Gastroesophageal sphincter (tissue), 4 donors: ENCODE measurements around the gene GLT1D1. TPM values are rescaled to one million over a fixed set of nuclear protein-coding genes. Genes with fewer than 3 reads are reported as not detected.
A peak's percentile ranks its signal among the peaks of the same experiment; 100 is the strongest.

ENCODE experiments used
- ATAC-seq: fragments of 150-250 bp; one replicate; pipeline ENCODE4 v1.9.1; 2016; ENCODE audit warnings: mild to moderate bottlenecking, moderate library complexity
- H3K27ac ChIP-seq, 4 donors: fragments of 200-600 bp; sonication (generic) in 3 of 4; 1 replicate in 3 of 4; 2 replicates in 1 of 4; pipeline ENCODE4 v1.5.1; 2016 to 2019
- H3K27me3 ChIP-seq: fragments of 200-600 bp; sonication (generic); one replicate; pipeline ENCODE4 v1.5.1; 2019
- H3K36me3 ChIP-seq, 2 donors: fragments of 200-600 bp; sonication (generic); one replicate each; pipeline ENCODE4 v1.5.1; 2019; ENCODE audit warnings: control low read depth in 1 of 2
- H3K4me1 ChIP-seq, 3 donors: fragments of 200-600 bp; sonication (generic); 1 replicate in 2 of 3; 2 replicates in 1 of 3; pipeline ENCODE4 v1.5.1; 2016 to 2019; ENCODE audit warnings: control low read depth in 2 of 3
- H3K4me3 ChIP-seq, 2 donors: fragments of 200-600 bp; sonication (generic); one replicate each; pipeline ENCODE4 v1.5.1; 2019; ENCODE audit warnings: mild to moderate bottlenecking in 1 of 2, moderate library complexity in 1 of 2
- H3K9me3 ChIP-seq, 3 donors: fragments of 200-600 bp; sonication (generic); one replicate each; pipeline ENCODE4 v1.5.1; 2017 to 2019; ENCODE audit warnings: control low read depth in 2 of 3
- EP300 ChIP-seq: sonication (generic); formaldehyde crosslinking; IDR thresholded peaks from one replicate; pipeline ENCODE4 v1.6.1; 2017; ENCODE audit warnings: antibody characterized with exemption, mild to moderate bottlenecking
- POLR2A ChIP-seq, 2 donors: fragments of 450-650 bp; IDR thresholded peaks; one replicate each; pipeline ENCODE4 v1.6.1; 2017; ENCODE audit warnings: antibody characterized with exemption in 2 of 2, mild to moderate bottlenecking in 2 of 2, moderate library complexity in 1 of 2
- POLR2AphosphoS5 ChIP-seq: sonication (generic); formaldehyde crosslinking; IDR thresholded peaks from one replicate; pipeline ENCODE4 v1.6.1; 2017; ENCODE audit warnings: antibody characterized with exemption
- WGBS, 2 donors: methylation state at CpG; one replicate each; pipeline ENCODE4 v1.1.5; 2018; ENCODE audit warnings: low coverage in 1 of 2; 5-methylcytosine and 5-hydroxymethylcytosine counted together
- total RNA-seq, 4 donors: library from RNA; depleted of rRNA; stranded (reverse); fragments of >200 nt; gene quantifications; one replicate each; pipeline ENCODE4 v1.1.0, GENCODE V29; 2016
- TF ChIP-seq, protein P1 (sequence below), 4 experiments: fragments of 200-600 bp in 2 of 4; fragments of 450-650 bp in 2 of 4; sonication (generic) in 1 of 4; IDR thresholded peaks; one replicate each; pipeline ENCODE4 v1.5.1; 2017 to 2019; ENCODE audit warnings: antibody characterized with exemption in 4 of 4, mild to moderate bottlenecking in 2 of 4, moderate library complexity in 2 of 4

GLT1D1 gene
- total RNA-seq, 4 donors from 2014 or later: 0.27 to 1.8 (median 0.47) TPM; not detected in 1

DNA sequence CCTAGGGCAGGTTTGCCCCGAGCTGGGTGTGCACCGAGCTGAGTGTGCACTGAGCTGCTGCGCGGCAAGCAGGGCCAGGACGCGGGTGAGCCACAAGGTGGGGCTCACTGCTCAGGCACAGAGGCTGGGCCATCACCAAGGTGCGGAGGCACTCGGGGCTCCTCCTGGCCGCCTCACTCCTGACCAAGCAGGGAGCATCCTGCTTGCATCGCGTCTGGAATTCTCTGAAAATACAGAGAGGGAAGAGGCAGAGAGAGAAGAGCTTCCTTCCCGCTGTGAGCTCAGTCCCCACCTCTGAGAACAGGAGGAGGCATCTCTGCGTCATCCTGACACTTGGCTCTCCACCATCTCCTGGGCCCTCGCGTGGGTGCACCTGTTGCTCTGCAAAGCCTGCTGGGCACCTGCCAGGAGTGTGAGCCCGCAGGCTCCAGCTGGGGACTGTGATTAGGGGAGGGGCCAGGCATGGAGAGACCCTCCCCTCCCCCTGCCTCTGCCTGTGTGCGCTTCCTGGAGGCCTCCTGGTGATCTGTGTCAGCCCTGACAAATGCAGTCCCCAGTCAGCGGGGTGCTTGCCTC is 116.3 kb downstream of the GLT1D1 start:
- Histone ChIP-seq H3K27me3 (peaks cover 82% of the 10 kb centered on the region), H3K4me1 (no peaks in the 10 kb centered on the region), H3K27ac (no peak overlapping the region), H3K36me3 (no peaks in the 10 kb centered on the region), H3K9me3 (peaks cover 0 to 9% (median 0%) of the 10 kb centered on the region in 3 donors), H3K4me3 (no peak overlapping the region)
- peak; percentile 17 for ATAC-seq
- TF ChIP-seq, protein P1, sequence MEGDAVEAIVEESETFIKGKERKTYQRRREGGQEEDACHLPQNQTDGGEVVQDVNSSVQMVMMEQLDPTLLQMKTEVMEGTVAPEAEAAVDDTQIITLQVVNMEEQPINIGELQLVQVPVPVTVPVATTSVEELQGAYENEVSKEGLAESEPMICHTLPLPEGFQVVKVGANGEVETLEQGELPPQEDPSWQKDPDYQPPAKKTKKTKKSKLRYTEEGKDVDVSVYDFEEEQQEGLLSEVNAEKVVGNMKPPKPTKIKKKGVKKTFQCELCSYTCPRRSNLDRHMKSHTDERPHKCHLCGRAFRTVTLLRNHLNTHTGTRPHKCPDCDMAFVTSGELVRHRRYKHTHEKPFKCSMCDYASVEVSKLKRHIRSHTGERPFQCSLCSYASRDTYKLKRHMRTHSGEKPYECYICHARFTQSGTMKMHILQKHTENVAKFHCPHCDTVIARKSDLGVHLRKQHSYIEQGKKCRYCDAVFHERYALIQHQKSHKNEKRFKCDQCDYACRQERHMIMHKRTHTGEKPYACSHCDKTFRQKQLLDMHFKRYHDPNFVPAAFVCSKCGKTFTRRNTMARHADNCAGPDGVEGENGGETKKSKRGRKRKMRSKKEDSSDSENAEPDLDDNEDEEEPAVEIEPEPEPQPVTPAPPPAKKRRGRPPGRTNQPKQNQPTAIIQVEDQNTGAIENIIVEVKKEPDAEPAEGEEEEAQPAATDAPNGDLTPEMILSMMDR (IDR thresholded peaks at IDR 0.05): peak in 1 of 4 experiments; percentile 25
- TF ChIP-seq EP300 (no peak), POLR2A (IDR thresholded peaks at IDR 0.05) (no peak)
- WGBS, 2 donors: 0% methylated on average over 5 of the region's 18 CpGs; no CpG with 5 or more reads in 1 of the 2 donors

DNA sequence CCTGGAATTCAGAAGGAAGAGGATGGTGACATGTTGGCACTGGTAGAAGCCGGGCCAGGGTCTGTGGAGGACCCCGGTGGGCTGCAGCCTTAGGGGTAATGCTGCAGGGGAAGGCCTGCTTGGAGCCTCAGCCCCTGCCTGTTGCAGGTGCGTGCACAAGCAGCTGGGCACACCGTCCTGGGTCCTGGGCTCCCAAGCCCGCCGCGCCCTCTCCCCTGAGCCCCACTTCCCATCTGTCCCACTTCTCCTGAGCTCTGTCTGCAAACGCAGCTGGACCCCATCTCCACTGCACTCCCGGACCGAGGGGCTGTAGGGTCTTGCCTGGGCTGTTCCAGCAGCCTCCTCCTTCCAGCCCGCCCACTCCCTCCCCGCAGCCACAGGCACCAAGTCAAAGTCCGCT is 116.8 kb downstream of the GLT1D1 start:
- H3K36me3 ChIP-seq: no peaks in the 10 kb centered on the region
- WGBS, 2 donors: 13% methylated on average over 8 of the region's 13 CpGs; no CpG with 5 or more reads in 1 of the 2 donors
- ATAC-seq: no peak
- TF ChIP-seq EP300 (no peak), POLR2A (IDR thresholded peaks at IDR 0.05) (no peak), POLR2AphosphoS5 (no peak)
- TF ChIP-seq, protein P1 (IDR thresholded peaks at IDR 0.05): no peak
- no peak overlapping the region for H3K4me3 ChIP-seq
- peaks cover 82% of the 10 kb centered on the region for H3K27me3 ChIP-seq
- no peak overlapping the region for H3K27ac ChIP-seq
- no peaks in the 10 kb centered on the region for H3K4me1 ChIP-seq
- peaks cover 0 to 3% (median 0%) of the 10 kb centered on the region in 3 donors for H3K9me3 ChIP-seq

DNA sequence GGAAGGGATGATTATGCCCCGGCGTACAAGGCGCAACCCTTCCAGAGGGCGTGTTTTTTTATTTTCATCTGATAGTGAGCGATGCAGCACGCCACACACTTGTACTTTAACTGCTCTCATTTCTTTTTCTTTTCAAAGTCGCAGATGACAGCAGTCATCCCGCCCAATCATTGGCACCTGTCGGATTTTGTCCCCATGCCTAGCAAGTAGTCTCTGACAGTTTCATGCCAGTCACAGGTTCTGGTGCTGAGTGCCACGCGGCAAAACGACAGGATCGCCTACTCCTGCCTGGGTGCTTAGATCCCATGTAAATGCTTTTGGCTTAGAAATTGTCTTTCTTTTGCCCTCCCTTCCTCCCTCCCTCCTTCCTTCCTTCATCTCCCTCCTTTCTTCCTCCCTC is 117.7 kb downstream of the GLT1D1 start:
- no peaks in the 10 kb centered on the region for H3K4me1 ChIP-seq
- WGBS, 2 donors: 77 to 78% methylated on average over 9 to 12 of the region's 13 CpGs
- H3K36me3 ChIP-seq: no peaks in the 10 kb centered on the region
- H3K9me3 ChIP-seq: no peaks in the 10 kb centered on the region
- no peak for ATAC-seq
- no peak overlapping the region for H3K27ac ChIP-seq
- no peak overlapping the region for H3K4me3 ChIP-seq
- peaks cover 82% of the 10 kb centered on the region for H3K27me3 ChIP-seq
- TF ChIP-seq EP300 (no peak), POLR2AphosphoS5 (no peak), POLR2A (IDR thresholded peaks at IDR 0.05) (no peak)
- TF ChIP-seq, protein P1 (IDR thresholded peaks at IDR 0.05): no peak

DNA sequence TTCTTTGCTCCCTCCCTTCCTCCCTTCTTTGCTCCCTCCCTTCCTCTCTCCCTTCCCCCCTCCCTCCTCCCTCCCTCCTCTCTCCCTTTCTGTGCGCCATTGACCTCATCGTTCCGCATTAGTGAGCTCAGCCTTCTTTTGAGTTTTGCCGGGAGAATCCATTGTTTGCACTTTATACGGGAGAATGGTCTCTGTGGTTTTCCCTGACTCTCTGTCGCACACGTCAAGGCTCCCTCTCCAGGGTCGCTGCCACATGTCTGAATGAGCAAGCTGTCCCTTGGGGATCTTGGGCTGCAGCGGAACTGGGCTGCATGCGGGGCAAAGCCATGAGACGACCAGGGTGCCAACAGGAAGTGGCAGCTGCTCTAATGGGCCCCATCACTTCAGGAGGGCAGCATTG is 118.5 kb downstream of the GLT1D1 start:
- no peak for TF ChIP-seq EP300
- no peak for TF ChIP-seq POLR2A (IDR thresholded peaks at IDR 0.05)
- no peak for TF ChIP-seq POLR2AphosphoS5
- TF ChIP-seq, protein P1 (IDR thresholded peaks at IDR 0.05): no peak
- H3K27me3 ChIP-seq: peaks cover 85% of the 10 kb centered on the region
- H3K4me1 ChIP-seq: no peaks in the 10 kb centered on the region
- ATAC-seq: no peak
- H3K4me3 ChIP-seq: no peak overlapping the region
- no peaks in the 10 kb centered on the region for H3K9me3 ChIP-seq
- H3K36me3 ChIP-seq: no peaks in the 10 kb centered on the region
- H3K27ac ChIP-seq: no peak overlapping the region
- WGBS, 2 donors: 43% methylated on average over 4 of the region's 11 CpGs; no CpG with 5 or more reads in 1 of the 2 donors
